H1 (cell line): ENCODE measurements around the gene GLB1L3. TPM values are rescaled to one million over a fixed set of nuclear protein-coding genes. Genes with fewer than 3 reads are reported as not detected.

Source experiments
- GABPA ChIP-seq: IDR thresholded peaks from 2 replicates; pipeline ENCODE4 v1.6.1; 2011; ENCODE audit warnings: mild to moderate bottlenecking, low read length, moderate library complexity, borderline replicate concordance; ENCODE audit not compliant: insufficient read depth
- JUN ChIP-seq: IDR thresholded peaks from 2 replicates; pipeline ENCODE4 v1.6.1; 2011; ENCODE audit warnings: low read depth, mild to moderate bottlenecking, improper control_type of control experiment, low read length
- RAD21 ChIP-seq, 2 experiments: IDR thresholded peaks in 1 of 2; conservative IDR thresholded peaks in 1 of 2; 2 replicates each; pipeline ENCODE4 v1.6.1; 2011; ENCODE audit warnings: low read depth in 2 of 2, low read length in 2 of 2, improper control_type of control experiment in 1 of 2, inconsistent platforms in 1 of 2, mild to moderate bottlenecking in 1 of 2, moderate library complexity in 1 of 2
- RNF2 ChIP-seq: fragments of 200-900, 300-1000 bp; sonication (generic); IDR thresholded peaks from 2 replicates; pipeline ENCODE4 v1.7.1; 2016; ENCODE audit warnings: borderline replicate concordance, low read depth, mild to moderate bottlenecking, antibody characterized with exemption, low read length; ENCODE audit not compliant: poor library complexity, severe bottlenecking; ENCODE audit errors: missing control alignments
- SAP30 ChIP-seq: fragments of 300-600 bp; sonication (generic); IDR thresholded peaks from 2 replicates; pipeline ENCODE4 v1.7.1; 2012; ENCODE audit warnings: low read length, moderate library complexity, mild to moderate bottlenecking, inconsistent platforms; ENCODE audit not compliant: insufficient read depth, insufficient replicate concordance
- TBP ChIP-seq: IDR thresholded peaks from 2 replicates; pipeline ENCODE4 v1.6.1; 2011; ENCODE audit warnings: low read depth, low read length, improper control_type of control experiment
- polyA plus RNA-seq, 7 experiments: library from polyadenylated mRNA; depleted of rRNA in 3 of 7; stranded (reverse) in 5 of 7; unstranded in 2 of 7; fragments of >200 nt in 5 of 7; fragments of 200-250 nt in 2 of 7; gene quantifications; 1 replicate in 5 of 7; 2 replicates in 1 of 7; 4 replicates in 1 of 7; pipeline versions ENCODE4 v1.2.1 to v1.2.3, GENCODE V29; 2011 to 2013; ENCODE audit warnings: missing spikeins in 2 of 7, mixed read lengths in 2 of 7
- total RNA-seq: library from RNA; stranded (reverse); fragmentation: NEBNext Ultra II Directional; extraction: Animal tissue kit (Norgen Biotek cat#: 25700); gene quantifications from 2 replicates; pipeline ENCODE4 v1.2.1, GENCODE V29; 2021
- TF ChIP-seq, protein P1 (sequence below), 3 experiments: IDR thresholded peaks; 1 replicate in 2 of 3; 2 replicates in 1 of 3; pipeline versions ENCODE4 v1.5.1 to v1.6.1; 2011; ENCODE audit warnings: low read length in 3 of 3, mild to moderate bottlenecking in 3 of 3, inconsistent platforms in 2 of 3, low read depth in 1 of 3, moderate library complexity in 1 of 3; ENCODE audit not compliant: insufficient read depth in 1 of 3; ENCODE audit errors: control extremely low read depth in 1 of 3

The GLB1L3 gene
- total and polyA plus RNA-seq, 2 of the 8 experiments (the other 6 are each of a cell fraction or from before 2014, with no cell fraction given), result 14.9 to 33.2 TPM

DNA sequence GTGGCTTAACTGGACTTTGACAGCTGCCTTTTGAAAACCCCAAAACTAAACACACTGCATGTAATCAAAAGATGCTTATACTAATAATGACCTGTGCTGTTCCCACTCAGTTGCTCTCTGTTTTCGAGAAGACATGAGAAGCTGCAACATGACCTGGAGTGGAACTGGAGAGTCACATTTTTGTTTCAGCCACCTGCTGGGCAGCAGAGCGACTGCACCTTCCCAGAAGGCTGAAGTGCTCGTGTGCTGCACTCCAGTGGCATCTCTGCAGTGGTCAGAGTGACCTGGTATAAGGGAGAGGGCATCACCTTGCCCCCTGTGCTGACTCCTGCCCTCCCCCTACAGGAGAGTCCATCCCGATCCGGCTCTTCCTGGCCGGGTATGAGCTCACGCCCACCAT lies 31.6 kb upstream of the GLB1L3 start (continued):
- TF ChIP-seq RAD21 (IDR thresholded peaks at IDR 0.05 in 1 of 2, conservative IDR thresholded peaks at IDR 0.05 in 1 of 2; ENCODE audit: low read depth in 2 of 2, low read length in 2 of 2) (peak; percentile 22 to 23; a peak in 2 of 4 replicates), TBP (no peak), JUN (no peak), SAP30 (no peak), RNF2 (no peak), GABPA (no peak)
- TF ChIP-seq, protein P1, sequence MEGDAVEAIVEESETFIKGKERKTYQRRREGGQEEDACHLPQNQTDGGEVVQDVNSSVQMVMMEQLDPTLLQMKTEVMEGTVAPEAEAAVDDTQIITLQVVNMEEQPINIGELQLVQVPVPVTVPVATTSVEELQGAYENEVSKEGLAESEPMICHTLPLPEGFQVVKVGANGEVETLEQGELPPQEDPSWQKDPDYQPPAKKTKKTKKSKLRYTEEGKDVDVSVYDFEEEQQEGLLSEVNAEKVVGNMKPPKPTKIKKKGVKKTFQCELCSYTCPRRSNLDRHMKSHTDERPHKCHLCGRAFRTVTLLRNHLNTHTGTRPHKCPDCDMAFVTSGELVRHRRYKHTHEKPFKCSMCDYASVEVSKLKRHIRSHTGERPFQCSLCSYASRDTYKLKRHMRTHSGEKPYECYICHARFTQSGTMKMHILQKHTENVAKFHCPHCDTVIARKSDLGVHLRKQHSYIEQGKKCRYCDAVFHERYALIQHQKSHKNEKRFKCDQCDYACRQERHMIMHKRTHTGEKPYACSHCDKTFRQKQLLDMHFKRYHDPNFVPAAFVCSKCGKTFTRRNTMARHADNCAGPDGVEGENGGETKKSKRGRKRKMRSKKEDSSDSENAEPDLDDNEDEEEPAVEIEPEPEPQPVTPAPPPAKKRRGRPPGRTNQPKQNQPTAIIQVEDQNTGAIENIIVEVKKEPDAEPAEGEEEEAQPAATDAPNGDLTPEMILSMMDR (IDR thresholded peaks at IDR 0.05; ENCODE audit: control extremely low read depth in 1 of 3, insufficient read depth in 1 of 3, low read depth in 1 of 3, low read length in 3 of 3), result peak in 2 of 3 experiments; percentile 48 to 57; a peak in 2 of 4 replicates
